ENCODE data around the gene SRP54.

The SRP54 gene

GRCh38 chr14:34970665-34971064 lies 12.1 kb upstream of the SRP54 start:
- TF ChIP-seq CTCF (IDR thresholded peaks at IDR 0.05; ENCODE audit: extremely low read depth, missing control alignments): no peak
- DNase-seq (ENCODE audit: low spot score): no peak

GRCh38 chr14:34971381-34971780 lies 11.4 kb upstream of the SRP54 start:
- TF ChIP-seq CTCF (IDR thresholded peaks at IDR 0.05; ENCODE audit: extremely low read depth, missing control alignments): no peak
- no peak for DNase-seq (ENCODE audit: low spot score)

GRCh38 chr14:34971801-34972200 lies 11.0 kb upstream of the SRP54 start:
- no peak for TF ChIP-seq CTCF (IDR thresholded peaks at IDR 0.05; ENCODE audit: extremely low read depth, missing control alignments)
- no peak for DNase-seq (ENCODE audit: low spot score)

GRCh38 chr14:34978444-34978843 lies 4.3 kb upstream of the SRP54 start:
- TF ChIP-seq CTCF (IDR thresholded peaks at IDR 0.05; ENCODE audit: extremely low read depth, missing control alignments): no peak
- DNase-seq (ENCODE audit: low spot score): no peak

- no peak for TF ChIP-seq CTCF (IDR thresholded peaks at IDR 0.05; ENCODE audit: extremely low read depth, missing control alignments)
- no peak for DNase-seq (ENCODE audit: low spot score)
These were observed 2.4 kb upstream of the SRP54 start for GRCh38 chr14:34980337-34980900.

GRCh38 chr14:34981743-34982420 lies 910 bp upstream of the SRP54 start:
- no peak for DNase-seq (ENCODE audit: low spot score)
- no peak for TF ChIP-seq CTCF (IDR thresholded peaks at IDR 0.05; ENCODE audit: extremely low read depth, missing control alignments)

- no peak for DNase-seq (ENCODE audit: low spot score)
- TF ChIP-seq CTCF (IDR thresholded peaks at IDR 0.05; ENCODE audit: extremely low read depth, missing control alignments): no peak
These were observed 462 bp downstream of the SRP54 start for GRCh38 chr14:34983148-34983760.
